ENCODE results near the gene SPATA31D4. TPM values are rescaled to one million over a fixed set of nuclear protein-coding genes. Genes with fewer than 3 reads are reported as not detected.

Gene SPATA31D4
- total RNA-seq, 2 experiments from 2014 or later, result not detected

DNA sequence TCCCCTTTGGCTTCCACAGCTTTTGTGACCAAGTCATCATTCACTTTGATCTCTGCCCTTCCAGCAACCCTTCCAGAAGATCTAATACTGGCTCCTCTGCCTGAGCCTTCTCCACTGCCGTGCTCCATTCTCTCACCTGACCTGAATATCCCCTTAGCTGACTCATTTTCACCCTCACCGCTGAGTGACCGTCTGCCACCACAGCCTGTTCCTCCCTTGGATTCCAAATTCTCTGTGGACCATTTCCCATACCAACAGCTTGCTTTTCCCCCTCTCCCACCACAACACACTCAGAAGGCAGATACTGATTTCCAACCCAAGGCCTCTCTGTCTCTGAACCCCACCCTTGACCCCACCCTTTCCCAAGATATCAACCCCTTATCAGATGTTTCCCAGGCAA, 39.8 kb downstream of the SPATA31D4 start:
- H4K20me1 ChIP-seq (ENCODE audit: insufficient read depth, low read length), result no peaks in the 10 kb centered on the region
- H3K4me2 ChIP-seq (ENCODE audit: low read length), result no peak overlapping the region
- DNase-seq (ENCODE audit: low spot score), result no peak
- no peak overlapping the region for H2AFZ ChIP-seq (ENCODE audit: low read length)
- no peaks in the 10 kb centered on the region for H3K79me2 ChIP-seq (ENCODE audit: insufficient read depth, low read depth, low read length)
- H3K9me2 ChIP-seq (ENCODE audit: insufficient read depth, low read length), result no peaks in the 10 kb centered on the region
- ChIA-PET CTCF (ENCODE audit: unreplicated experiment) (no interaction called here), POLR2A (no interaction called here)
- intact Hi-C loops (cut with micrococcal nuclease; ENCODE audit: unreplicated experiment), result no loop called here
- no TSS peak for BruUV-seq (replicated peaks)
- H3K4me3 ChIP-seq (ENCODE audit: low read depth, low read length, poor library complexity, severe bottlenecking), result no peak overlapping the region
- TF ChIP-seq, protein P1, sequence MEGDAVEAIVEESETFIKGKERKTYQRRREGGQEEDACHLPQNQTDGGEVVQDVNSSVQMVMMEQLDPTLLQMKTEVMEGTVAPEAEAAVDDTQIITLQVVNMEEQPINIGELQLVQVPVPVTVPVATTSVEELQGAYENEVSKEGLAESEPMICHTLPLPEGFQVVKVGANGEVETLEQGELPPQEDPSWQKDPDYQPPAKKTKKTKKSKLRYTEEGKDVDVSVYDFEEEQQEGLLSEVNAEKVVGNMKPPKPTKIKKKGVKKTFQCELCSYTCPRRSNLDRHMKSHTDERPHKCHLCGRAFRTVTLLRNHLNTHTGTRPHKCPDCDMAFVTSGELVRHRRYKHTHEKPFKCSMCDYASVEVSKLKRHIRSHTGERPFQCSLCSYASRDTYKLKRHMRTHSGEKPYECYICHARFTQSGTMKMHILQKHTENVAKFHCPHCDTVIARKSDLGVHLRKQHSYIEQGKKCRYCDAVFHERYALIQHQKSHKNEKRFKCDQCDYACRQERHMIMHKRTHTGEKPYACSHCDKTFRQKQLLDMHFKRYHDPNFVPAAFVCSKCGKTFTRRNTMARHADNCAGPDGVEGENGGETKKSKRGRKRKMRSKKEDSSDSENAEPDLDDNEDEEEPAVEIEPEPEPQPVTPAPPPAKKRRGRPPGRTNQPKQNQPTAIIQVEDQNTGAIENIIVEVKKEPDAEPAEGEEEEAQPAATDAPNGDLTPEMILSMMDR (conservative IDR thresholded peaks at IDR 0.05; ENCODE audit: low read length), result no peak
- no peak for TF ChIP-seq EZH2phosphoT487 (IDR thresholded peaks at IDR 0.05; ENCODE audit: borderline replicate concordance, low read depth, low read length)
- no peaks in the 10 kb centered on the region for H3K36me3 ChIP-seq (ENCODE audit: insufficient read depth, low read length)
- H3K27ac ChIP-seq (ENCODE audit: low read depth, low read length, poor library complexity, severe bottlenecking), result no peak overlapping the region
- H3K4me1 ChIP-seq (ENCODE audit: insufficient read depth, low read length, poor library complexity, severe bottlenecking), result no peaks in the 10 kb centered on the region
- H3K9me3 ChIP-seq (ENCODE audit: low read length), result no peaks in the 10 kb centered on the region

DNA sequence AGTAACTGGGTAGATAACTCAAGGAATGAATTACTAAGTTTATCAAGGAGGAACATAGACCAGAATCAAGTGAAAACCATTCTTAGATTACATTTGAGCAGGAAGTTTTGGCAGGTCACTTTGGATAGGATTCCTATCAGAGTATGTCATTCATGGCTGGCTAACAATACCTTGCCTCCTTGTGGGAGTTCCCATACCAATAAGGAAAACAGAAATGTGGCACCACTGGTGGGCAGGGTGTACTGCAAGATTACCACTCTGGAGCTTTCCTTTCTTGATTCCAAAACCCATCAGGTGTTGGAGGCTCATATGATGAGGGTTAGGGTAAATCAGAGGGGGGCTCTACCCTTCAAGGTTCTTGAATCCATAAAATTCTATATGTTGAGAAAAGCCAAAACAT, 41.7 kb downstream of the SPATA31D4 start:
- no peaks in the 10 kb centered on the region for H3K36me3 ChIP-seq (ENCODE audit: insufficient read depth, low read length)
- H2AFZ ChIP-seq (ENCODE audit: low read length), result no peak overlapping the region
- DNase-seq (ENCODE audit: low spot score), result no peak
- no peaks in the 10 kb centered on the region for H3K9me2 ChIP-seq (ENCODE audit: insufficient read depth, low read length)
- H3K4me2 ChIP-seq (ENCODE audit: low read length), result no peak overlapping the region
- H4K20me1 ChIP-seq (ENCODE audit: insufficient read depth, low read length), result no peaks in the 10 kb centered on the region
- no peaks in the 10 kb centered on the region for H3K9me3 ChIP-seq (ENCODE audit: low read length)
- H3K79me2 ChIP-seq (ENCODE audit: insufficient read depth, low read depth, low read length), result no peaks in the 10 kb centered on the region
- ChIA-PET CTCF (ENCODE audit: unreplicated experiment) (no interaction called here), POLR2A (interaction anchor here (0.6 kb wide), 1 partner anchor 87 kb away, joined by 3 read pairs; no protein-coding TSS in a partner anchor)
- BruUV-seq (replicated peaks), result no TSS peak
- TF ChIP-seq, protein P1 (conservative IDR thresholded peaks at IDR 0.05; ENCODE audit: low read length), result no peak
- no peak for TF ChIP-seq EZH2phosphoT487 (IDR thresholded peaks at IDR 0.05; ENCODE audit: borderline replicate concordance, low read depth, low read length)
- no peaks in the 10 kb centered on the region for H3K4me1 ChIP-seq (ENCODE audit: insufficient read depth, low read length, poor library complexity, severe bottlenecking)
- no peak overlapping the region for H3K27ac ChIP-seq (ENCODE audit: low read depth, low read length, poor library complexity, severe bottlenecking)
- intact Hi-C loops (cut with micrococcal nuclease; ENCODE audit: unreplicated experiment), result no loop called here
- no peak overlapping the region for H3K4me3 ChIP-seq (ENCODE audit: low read depth, low read length, poor library complexity, severe bottlenecking)

DNA sequence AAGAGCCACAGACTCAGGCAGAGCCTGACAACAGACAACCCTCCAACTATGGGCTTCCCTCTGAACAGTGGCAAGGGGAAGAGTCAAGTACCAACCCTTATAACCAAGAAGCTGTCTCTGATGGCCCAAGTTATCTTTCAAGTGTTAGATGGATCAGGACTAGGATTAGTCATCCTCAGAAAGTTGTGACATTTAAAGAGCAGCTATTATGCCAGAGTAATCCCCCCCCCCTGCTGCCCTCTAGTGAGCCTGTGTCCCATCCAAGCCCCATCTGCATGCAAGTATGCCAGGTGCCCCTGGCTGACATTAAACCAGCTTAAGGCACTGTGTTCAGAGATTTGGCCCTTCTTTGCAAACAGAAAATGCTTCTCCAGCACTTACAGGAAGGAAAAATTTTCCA, 43.5 kb downstream of the SPATA31D4 start:
- TF ChIP-seq, protein P1 (conservative IDR thresholded peaks at IDR 0.05; ENCODE audit: low read length), result no peak
- no peak for TF ChIP-seq EZH2phosphoT487 (IDR thresholded peaks at IDR 0.05; ENCODE audit: borderline replicate concordance, low read depth, low read length)
- no peak overlapping the region for H2AFZ ChIP-seq (ENCODE audit: low read length)
- H3K9me3 ChIP-seq (ENCODE audit: low read length), result no peaks in the 10 kb centered on the region
- H3K79me2 ChIP-seq (ENCODE audit: insufficient read depth, low read depth, low read length), result no peaks in the 10 kb centered on the region
- H4K20me1 ChIP-seq (ENCODE audit: insufficient read depth, low read length), result no peaks in the 10 kb centered on the region
- no peaks in the 10 kb centered on the region for H3K9me2 ChIP-seq (ENCODE audit: insufficient read depth, low read length)
- BruUV-seq (replicated peaks), result no TSS peak
- no peak overlapping the region for H3K27ac ChIP-seq (ENCODE audit: low read depth, low read length, poor library complexity, severe bottlenecking)
- H3K4me1 ChIP-seq (ENCODE audit: insufficient read depth, low read length, poor library complexity, severe bottlenecking), result no peaks in the 10 kb centered on the region
- H3K36me3 ChIP-seq (ENCODE audit: insufficient read depth, low read length), result no peaks in the 10 kb centered on the region
- DNase-seq (ENCODE audit: low spot score), result no peak
- intact Hi-C loops (cut with micrococcal nuclease; ENCODE audit: unreplicated experiment), result no loop called here
- CTCF ChIA-PET (ENCODE audit: unreplicated experiment), result no interaction called here
- POLR2A ChIA-PET, result interaction anchor here (0.6 to 0.7 kb wide), 2 partner anchors 8 to 362 kb away, joined by 3 to 7 read pairs; no protein-coding TSS in a partner anchor
- no peak overlapping the region for H3K4me2 ChIP-seq (ENCODE audit: low read length)
- H3K4me3 ChIP-seq (ENCODE audit: low read depth, low read length, poor library complexity, severe bottlenecking), result no peak overlapping the region
